ENCODE data around the gene CCDC148.

CCDC148 gene

DNA sequence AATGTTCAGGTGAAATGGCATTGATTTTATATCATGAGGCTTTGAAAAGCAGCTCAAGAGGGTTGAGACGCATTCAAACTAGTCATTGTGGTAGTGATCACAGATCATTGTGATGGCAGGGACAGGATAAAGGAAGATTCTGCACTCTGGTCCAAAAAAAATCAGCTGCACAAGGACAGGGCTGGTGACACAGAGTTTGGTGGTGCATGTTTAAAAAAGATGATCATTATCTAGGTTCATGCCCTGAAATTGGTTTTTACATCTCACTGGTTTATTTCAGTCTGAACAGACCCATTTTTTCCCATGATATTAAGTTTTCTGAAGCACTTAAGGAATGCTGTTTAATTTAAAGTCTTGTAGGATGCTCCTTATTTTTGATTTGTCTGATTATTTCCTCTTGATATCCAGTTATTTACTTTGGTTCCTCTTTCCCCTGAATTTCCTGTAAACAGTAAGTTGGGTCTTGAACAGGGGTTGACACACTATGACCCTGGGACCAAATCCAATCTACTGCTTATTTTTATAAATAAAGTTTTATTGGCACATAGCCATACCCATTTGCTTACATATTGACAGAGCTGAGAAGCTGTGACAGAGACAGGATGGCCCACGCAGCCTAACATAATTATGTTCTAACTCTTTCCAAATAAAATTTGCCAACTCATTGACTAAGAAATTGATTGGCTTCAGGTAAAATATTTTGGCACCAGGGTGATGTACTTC lies 256.5 kb downstream of the CCDC148 start:
- H3K4me1 ChIP-seq = no peaks in the 10 kb centered on the region
- TF ChIP-seq, protein P1, sequence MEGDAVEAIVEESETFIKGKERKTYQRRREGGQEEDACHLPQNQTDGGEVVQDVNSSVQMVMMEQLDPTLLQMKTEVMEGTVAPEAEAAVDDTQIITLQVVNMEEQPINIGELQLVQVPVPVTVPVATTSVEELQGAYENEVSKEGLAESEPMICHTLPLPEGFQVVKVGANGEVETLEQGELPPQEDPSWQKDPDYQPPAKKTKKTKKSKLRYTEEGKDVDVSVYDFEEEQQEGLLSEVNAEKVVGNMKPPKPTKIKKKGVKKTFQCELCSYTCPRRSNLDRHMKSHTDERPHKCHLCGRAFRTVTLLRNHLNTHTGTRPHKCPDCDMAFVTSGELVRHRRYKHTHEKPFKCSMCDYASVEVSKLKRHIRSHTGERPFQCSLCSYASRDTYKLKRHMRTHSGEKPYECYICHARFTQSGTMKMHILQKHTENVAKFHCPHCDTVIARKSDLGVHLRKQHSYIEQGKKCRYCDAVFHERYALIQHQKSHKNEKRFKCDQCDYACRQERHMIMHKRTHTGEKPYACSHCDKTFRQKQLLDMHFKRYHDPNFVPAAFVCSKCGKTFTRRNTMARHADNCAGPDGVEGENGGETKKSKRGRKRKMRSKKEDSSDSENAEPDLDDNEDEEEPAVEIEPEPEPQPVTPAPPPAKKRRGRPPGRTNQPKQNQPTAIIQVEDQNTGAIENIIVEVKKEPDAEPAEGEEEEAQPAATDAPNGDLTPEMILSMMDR (IDR thresholded peaks at IDR 0.05) = no peak
- no peak overlapping the region for H3K27ac ChIP-seq
- no peak overlapping the region for H3K4me2 ChIP-seq (ENCODE audit: low read length)
- H3K9me3 ChIP-seq (ENCODE audit: control insufficient read depth, low read length) = no peaks in the 10 kb centered on the region
- no peak overlapping the region for H3K9ac ChIP-seq
- H3K36me3 ChIP-seq (ENCODE audit: control insufficient read depth, insufficient read depth, low read length) = no peaks in the 10 kb centered on the region
- no peaks in the 10 kb centered on the region for H3K27me3 ChIP-seq (ENCODE audit: control insufficient read depth, insufficient read depth, low read length)
- no peak overlapping the region for H2AFZ ChIP-seq
- H3K4me3 ChIP-seq (ENCODE audit: low read depth, low read length) = no peak overlapping the region
- H3K79me2 ChIP-seq = no peaks in the 10 kb centered on the region

DNA sequence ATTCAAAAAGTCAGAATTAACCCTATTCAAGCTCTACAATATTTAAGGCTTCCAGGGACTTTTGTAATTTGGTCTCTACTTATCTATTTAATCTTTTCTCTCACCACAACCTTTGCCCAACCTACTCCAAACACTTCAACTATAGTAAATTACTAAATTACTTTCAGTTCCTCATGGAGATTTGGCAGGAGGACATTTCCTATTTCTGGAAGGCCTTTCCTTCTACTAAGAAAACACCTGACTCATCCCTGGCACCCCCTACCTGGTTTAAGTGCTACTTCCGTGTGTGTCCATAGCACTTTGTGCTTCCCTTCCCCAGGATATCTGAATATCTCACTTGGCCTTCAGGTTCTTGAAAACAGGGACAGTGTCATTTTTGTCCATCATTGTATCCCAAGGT lies 258.6 kb downstream of the CCDC148 start:
- no peaks in the 10 kb centered on the region for H3K9me3 ChIP-seq (ENCODE audit: control insufficient read depth, low read length)
- no peak overlapping the region for H3K4me3 ChIP-seq (ENCODE audit: low read depth, low read length)
- no peak overlapping the region for H3K4me2 ChIP-seq (ENCODE audit: low read length)
- TF ChIP-seq, protein P1 (IDR thresholded peaks at IDR 0.05) = no peak
- H3K27ac ChIP-seq = no peak overlapping the region
- H3K9ac ChIP-seq = no peak overlapping the region
- no peaks in the 10 kb centered on the region for H3K27me3 ChIP-seq (ENCODE audit: control insufficient read depth, insufficient read depth, low read length)
- no peak overlapping the region for H2AFZ ChIP-seq
- no peaks in the 10 kb centered on the region for H3K36me3 ChIP-seq (ENCODE audit: control insufficient read depth, insufficient read depth, low read length)
- no peaks in the 10 kb centered on the region for H3K79me2 ChIP-seq
- no peaks in the 10 kb centered on the region for H3K4me1 ChIP-seq

DNA sequence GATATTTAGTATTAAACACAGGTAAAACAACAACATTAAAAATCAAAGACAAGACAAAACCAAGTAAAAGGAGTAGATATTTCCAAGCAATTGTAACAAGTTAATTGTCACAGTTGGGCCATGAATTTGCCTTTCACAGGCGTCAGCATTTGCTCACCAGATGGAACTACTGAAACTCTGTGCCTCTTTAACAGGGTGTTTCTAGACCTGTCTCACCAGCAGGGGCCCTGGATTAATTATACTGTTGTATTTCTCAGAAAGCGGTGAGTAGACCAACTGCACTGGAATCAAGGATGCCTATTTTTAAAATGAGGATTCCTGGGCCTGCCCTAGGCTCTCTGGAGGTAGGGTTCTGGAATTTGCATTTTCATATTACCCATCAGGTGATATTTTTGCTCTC lies 262.3 kb downstream of the CCDC148 start:
- H3K4me1 ChIP-seq = peaks cover 13% of the 10 kb centered on the region
- TF ChIP-seq, protein P1 (IDR thresholded peaks at IDR 0.05) = no peak
- no peaks in the 10 kb centered on the region for H3K79me2 ChIP-seq
- H2AFZ ChIP-seq = no peak overlapping the region
- no peak overlapping the region for H3K27ac ChIP-seq
- H3K27me3 ChIP-seq (ENCODE audit: control insufficient read depth, insufficient read depth, low read length) = no peaks in the 10 kb centered on the region
- H3K9ac ChIP-seq = no peak overlapping the region
- H3K9me3 ChIP-seq (ENCODE audit: control insufficient read depth, low read length) = no peaks in the 10 kb centered on the region
- no peak overlapping the region for H3K4me3 ChIP-seq (ENCODE audit: low read depth, low read length)
- no peaks in the 10 kb centered on the region for H3K36me3 ChIP-seq (ENCODE audit: control insufficient read depth, insufficient read depth, low read length)
- H3K4me2 ChIP-seq (ENCODE audit: low read length) = no peak overlapping the region

DNA sequence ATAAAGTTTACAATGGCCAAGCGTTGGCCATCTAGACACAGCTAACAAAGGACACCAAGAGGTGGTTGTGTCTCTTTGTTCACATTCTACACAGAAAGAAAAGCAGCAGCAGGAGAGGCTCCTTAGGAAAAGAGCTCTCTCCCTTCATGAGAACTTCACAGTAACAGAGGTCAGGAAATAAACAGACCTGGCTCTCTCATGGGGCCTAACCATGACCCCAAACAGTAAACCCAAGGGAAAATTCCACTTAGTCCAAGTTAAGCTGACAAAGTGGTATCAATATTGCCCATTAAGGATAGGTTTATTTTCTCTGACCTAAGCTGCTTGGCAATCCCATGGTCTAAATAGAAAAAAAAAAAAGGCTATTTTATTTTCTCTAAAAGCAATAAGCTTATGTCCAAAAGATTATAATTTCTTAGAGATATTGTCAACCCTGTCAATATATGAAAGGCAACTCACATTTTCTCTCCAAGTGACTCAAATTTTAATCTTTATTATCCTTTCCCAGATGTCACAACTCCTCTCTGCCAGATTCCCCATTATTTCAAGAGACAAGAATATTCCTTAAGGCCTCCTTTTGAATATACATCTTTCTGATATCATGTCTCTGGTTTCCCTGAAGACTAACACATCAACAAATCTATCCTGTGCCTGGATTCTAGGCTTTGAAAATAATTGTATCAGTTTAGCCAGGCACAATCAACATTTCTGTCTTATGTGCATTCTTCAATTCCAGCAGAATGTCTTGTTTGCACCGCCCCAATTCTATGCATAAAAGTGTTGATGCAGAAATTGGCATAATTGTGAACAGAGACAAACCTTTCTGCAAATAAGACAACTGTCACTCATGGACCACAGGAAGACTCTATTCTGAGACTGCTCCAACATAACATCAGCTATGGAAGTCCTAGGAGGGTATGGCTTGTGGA lies 263.8 kb downstream of the CCDC148 start:
- Histone ChIP-seq H3K9ac (no peak overlapping the region), H2AFZ (no peak overlapping the region), H3K27ac (no peak overlapping the region), H3K4me3 (ENCODE audit: low read depth, low read length) (no peak overlapping the region), H3K27me3 (ENCODE audit: control insufficient read depth, insufficient read depth, low read length) (no peaks in the 10 kb centered on the region), H3K9me3 (ENCODE audit: control insufficient read depth, low read length) (no peaks in the 10 kb centered on the region), H3K36me3 (ENCODE audit: control insufficient read depth, insufficient read depth, low read length) (no peaks in the 10 kb centered on the region), H3K4me2 (ENCODE audit: low read length) (no peak overlapping the region), H3K79me2 (no peaks in the 10 kb centered on the region), H3K4me1 (peaks cover 13% of the 10 kb centered on the region)
- TF ChIP-seq, protein P1 (IDR thresholded peaks at IDR 0.05) = no peak

Measured in parathyroid adenoma (tissue), 2 donors.